NCI-H82 treated with DMSO at 0.1 percent for 48 hours (cell line): ENCODE results near the gene CDKN2C.
"Not testable (repeated sequence)": the region's sequence is repeated elsewhere in the genome, so short reads cannot be mapped to it uniquely, and the experiment has no call there.

Experiments
- DNase-seq: peaks from one replicate; lab custom pipeline; 2025; ENCODE audit not compliant: unreplicated experiment; lab: John Stamatoyannopoulos, UW

CDKN2C gene

GRCh38 chr1:50978852-50979781, 9.1 kb downstream of the CDKN2C start:
- DNase-seq: no peak

GRCh38 chr1:50979937-50980336, 9.9 kb downstream of the CDKN2C start:
- no peak for DNase-seq

- DNase-seq: no peak
Measured at GRCh38 chr1:50980505-50980904, 10.5 kb downstream of the CDKN2C start.

GRCh38 chr1:50981741-50982140, 11.7 kb downstream of the CDKN2C start:
- no peak for DNase-seq

GRCh38 chr1:50982611-50983010, 12.6 kb downstream of the CDKN2C start:
- DNase-seq: no peak

- DNase-seq: peak; percentile 44
Measured at GRCh38 chr1:50983219-50983802, 13.3 kb downstream of the CDKN2C start.

GRCh38 chr1:50985094-50985493, 15.0 kb downstream of the CDKN2C start:
- no peak for DNase-seq

- DNase-seq: no peak
Measured at GRCh38 chr1:50986653-50987052, 16.6 kb downstream of the CDKN2C start.

GRCh38 chr1:50989694-50990093, 19.6 kb downstream of the CDKN2C start:
- DNase-seq: no peak

GRCh38 chr1:50992532-50993318, 22.7 kb downstream of the CDKN2C start:
- no peak for DNase-seq

- DNase-seq: no peak
Measured at GRCh38 chr1:50993645-50994044, 23.6 kb downstream of the CDKN2C start.

- no peak for DNase-seq
Measured at GRCh38 chr1:50994997-50995396, 25.0 kb downstream of the CDKN2C start.

- no peak for DNase-seq
Measured at GRCh38 chr1:50995651-50996050, 25.6 kb downstream of the CDKN2C start.

GRCh38 chr1:50996083-50996482, 26.0 kb downstream of the CDKN2C start:
- no peak for DNase-seq

- DNase-seq: not testable (repeated sequence)
Measured at GRCh38 chr1:50999375-50999774, 29.3 kb downstream of the CDKN2C start.

- DNase-seq: no peak
Measured at GRCh38 chr1:51000160-51000559, 30.1 kb downstream of the CDKN2C start.

GRCh38 chr1:51000651-51001050, 30.6 kb downstream of the CDKN2C start:
- DNase-seq: no peak

GRCh38 chr1:51002516-51002915, 32.5 kb downstream of the CDKN2C start:
- no peak for DNase-seq

GRCh38 chr1:51005549-51005948, 35.5 kb downstream of the CDKN2C start:
- not testable (repeated sequence) for DNase-seq

GRCh38 chr1:51009381-51009780, 39.3 kb downstream of the CDKN2C start:
- DNase-seq: no peak

GRCh38 chr1:51014878-51015277, 44.8 kb downstream of the CDKN2C start:
- DNase-seq: no peak

- DNase-seq: no peak
Measured at GRCh38 chr1:51019811-51020210, 49.8 kb downstream of the CDKN2C start.
